Peyer's patch (tissue), 4 donors: ENCODE results near the gene DACT3. TPM values are rescaled to one million over a fixed set of nuclear protein-coding genes. Genes with fewer than 3 reads are reported as not detected.

Experiments
- DNase-seq, 3 donors: peaks; one replicate each; pipeline ENCODE4 v3.0.0-alpha.2; 2017 to 2019
- H3K27ac ChIP-seq, 4 donors: fragments of 200-600 bp; sonication (generic); one replicate each; pipeline ENCODE4 v1.5.1; 2016 to 2019
- H3K27me3 ChIP-seq, 2 donors: fragments of 200-600 bp; sonication (generic); one replicate each; pipeline ENCODE4 v1.5.1; 2019
- H3K36me3 ChIP-seq, 3 donors: fragments of 200-600 bp; sonication (generic); one replicate each; pipeline ENCODE4 v1.5.1; 2016 to 2019
- H3K4me1 ChIP-seq, 4 donors: fragments of 200-600 bp; sonication (generic); one replicate each; pipeline ENCODE4 v1.5.1; 2016 to 2019
- H3K4me3 ChIP-seq, 4 donors: fragments of 200-600 bp; sonication (generic); 1 replicate in 3 of 4; 2 replicates in 1 of 4; pipeline ENCODE4 v1.5.1; 2016 to 2019; ENCODE audit warnings: mild to moderate bottlenecking in 1 of 4
- H3K9me3 ChIP-seq, 4 donors: fragments of 200-600 bp; sonication (generic); one replicate each; pipeline ENCODE4 v1.5.1; 2016 to 2019; ENCODE audit warnings: mild to moderate bottlenecking in 1 of 4
- CTCF ChIP-seq, 6 experiments: fragments of 450-650 bp in 4 of 6; fragments of 200-600 bp in 2 of 6; sonication (generic) in 1 of 6; IDR thresholded peaks; one replicate each; pipeline ENCODE4 v1.5.1; 2017 to 2019; ENCODE audit warnings: antibody characterized with exemption in 6 of 6, mild to moderate bottlenecking in 3 of 6, moderate library complexity in 1 of 6
- POLR2A ChIP-seq, 2 donors: fragments of 450-650 bp; IDR thresholded peaks; one replicate each; pipeline ENCODE4 v1.5.1; 2017; ENCODE audit warnings: antibody characterized with exemption in 2 of 2, mild to moderate bottlenecking in 2 of 2, moderate library complexity in 2 of 2
- total RNA-seq, 4 donors: library from RNA; depleted of rRNA; stranded (reverse); fragments of >200 nt; gene quantifications; one replicate each; pipeline ENCODE4 v1.1.0, GENCODE V29; 2016

Gene DACT3
- total RNA-seq, 4 donors from 2014 or later: 0.53 to 2.3 (median 1.4) TPM

GRCh38 chr19:46613525-46613924 lies 47.5 kb downstream of the DACT3 start:
- H3K27ac ChIP-seq: no peak overlapping the region
- H3K4me3 ChIP-seq: no peak overlapping the region
- no peak for TF ChIP-seq CTCF (IDR thresholded peaks at IDR 0.05)
- TF ChIP-seq POLR2A (IDR thresholded peaks at IDR 0.05): no peak
- no peak for DNase-seq
- no peaks in the 10 kb centered on the region for H3K9me3 ChIP-seq
- peaks cover 0 to 20% (median 0%) of the 10 kb centered on the region in 3 donors for H3K36me3 ChIP-seq
- peaks cover 0 to 28% (median 14%) of the 10 kb centered on the region in 4 donors for H3K4me1 ChIP-seq
- H3K27me3 ChIP-seq: no peaks in the 10 kb centered on the region

- H3K4me1 ChIP-seq: peaks cover 0 to 17% (median 11%) of the 10 kb centered on the region in 4 donors
- H3K27me3 ChIP-seq: no peaks in the 10 kb centered on the region
- peak in 1 of 3 donors; percentile 44 for DNase-seq
- peak overlapping the region in 3 of 4 donors; percentile 34 to 49 (median 36) for H3K27ac ChIP-seq
- no peak overlapping the region for H3K4me3 ChIP-seq
- no peaks in the 10 kb centered on the region for H3K9me3 ChIP-seq
- TF ChIP-seq CTCF (IDR thresholded peaks at IDR 0.05) (no peak), POLR2A (IDR thresholded peaks at IDR 0.05) (no peak)
- peaks cover 0 to 37% (median 0%) of the 10 kb centered on the region in 3 donors for H3K36me3 ChIP-seq
Measured at GRCh38 chr19:46611776-46612175, 49.2 kb downstream of the DACT3 start.

- H3K9me3 ChIP-seq: no peaks in the 10 kb centered on the region
- peak in 2 of 3 donors; percentile 10 to 51 for DNase-seq
- H3K27me3 ChIP-seq: no peaks in the 10 kb centered on the region
- H3K4me1 ChIP-seq: peaks cover 0 to 16% (median 8%) of the 10 kb centered on the region in 4 donors
- TF ChIP-seq POLR2A (IDR thresholded peaks at IDR 0.05): no peak
- H3K4me3 ChIP-seq: no peak overlapping the region
- H3K27ac ChIP-seq: peak overlapping the region in 2 of 4 donors; percentile 36 to 49
- H3K36me3 ChIP-seq: peaks cover 0 to 44% (median 0%) of the 10 kb centered on the region in 3 donors
Measured at GRCh38 chr19:46610851-46611770, 49.9 kb downstream of the DACT3 start.

GRCh38 chr19:46610413-46610775 lies 50.6 kb downstream of the DACT3 start:
- no peak overlapping the region for H3K4me3 ChIP-seq
- peaks cover 0 to 51% (median 0%) of the 10 kb centered on the region in 3 donors for H3K36me3 ChIP-seq
- H3K27me3 ChIP-seq: no peaks in the 10 kb centered on the region
- H3K27ac ChIP-seq: no peak overlapping the region
- DNase-seq: peak in 1 of 3 donors; percentile 13
- no peak for TF ChIP-seq POLR2A (IDR thresholded peaks at IDR 0.05)
- TF ChIP-seq CTCF (IDR thresholded peaks at IDR 0.05): no peak
- peaks cover 0 to 16% (median 8%) of the 10 kb centered on the region in 4 donors for H3K4me1 ChIP-seq
- H3K9me3 ChIP-seq: no peaks in the 10 kb centered on the region

- no peaks in the 10 kb centered on the region for H3K27me3 ChIP-seq
- peak in 2 of 3 donors; percentile 13 to 41 for DNase-seq
- no peak overlapping the region for H3K27ac ChIP-seq
- H3K36me3 ChIP-seq: peaks cover 0 to 53% (median 0%) of the 10 kb centered on the region in 3 donors
- H3K9me3 ChIP-seq: no peaks in the 10 kb centered on the region
- TF ChIP-seq CTCF (IDR thresholded peaks at IDR 0.05): no peak
- no peak for TF ChIP-seq POLR2A (IDR thresholded peaks at IDR 0.05)
- H3K4me3 ChIP-seq: no peak overlapping the region
- H3K4me1 ChIP-seq: peaks cover 0 to 16% (median 10%) of the 10 kb centered on the region in 4 donors
Measured at GRCh38 chr19:46609511-46610412, 51.2 kb downstream of the DACT3 start.
